OCI-LY7 (cell line): ENCODE data around the gene ATG9A.
"Not testable (repeated sequence)": the region's sequence is repeated elsewhere in the genome, so short reads cannot be mapped to it uniquely, and the experiment has no call there.

Source experiments
- EZH2phosphoT487 ChIP-seq: fragments of 200-600 bp; sonication (generic); IDR thresholded peaks from 2 replicates; pipeline ENCODE4 v1.6.1; 2018; ENCODE audit warnings: low read depth, borderline replicate concordance, mild to moderate bottlenecking, mixed run types, antibody characterized with exemption, low read length, moderate library complexity, mixed read lengths
- TF ChIP-seq, protein P1 (sequence below): fragments of 200-600 bp; sonication (generic); conservative IDR thresholded peaks from 2 replicates; pipeline ENCODE4 v1.5.1; 2014; ENCODE audit warnings: mild to moderate bottlenecking, antibody characterized with exemption, low read length, moderate library complexity, mixed read lengths

DNA sequence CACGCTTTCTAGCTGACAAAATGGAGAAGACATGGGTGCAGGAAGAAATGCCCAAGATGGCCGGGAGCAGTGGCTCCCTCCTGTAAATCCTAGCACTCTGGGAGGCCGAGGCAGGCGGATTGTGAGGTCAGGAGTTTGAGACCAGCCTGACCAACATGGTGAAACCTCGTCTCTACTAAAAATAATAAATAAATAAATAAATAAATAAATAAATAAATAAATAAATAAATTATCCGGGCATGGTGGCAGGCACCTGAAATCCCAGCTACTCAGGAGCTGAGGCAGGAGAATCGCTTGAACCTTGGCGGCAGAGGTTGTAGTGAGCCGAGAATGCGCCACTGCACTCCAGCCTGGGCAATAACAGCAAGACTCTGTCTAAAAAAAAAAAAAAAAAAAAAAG lies 29.5 kb upstream of the ATG9A start:
- TF ChIP-seq, protein P1, sequence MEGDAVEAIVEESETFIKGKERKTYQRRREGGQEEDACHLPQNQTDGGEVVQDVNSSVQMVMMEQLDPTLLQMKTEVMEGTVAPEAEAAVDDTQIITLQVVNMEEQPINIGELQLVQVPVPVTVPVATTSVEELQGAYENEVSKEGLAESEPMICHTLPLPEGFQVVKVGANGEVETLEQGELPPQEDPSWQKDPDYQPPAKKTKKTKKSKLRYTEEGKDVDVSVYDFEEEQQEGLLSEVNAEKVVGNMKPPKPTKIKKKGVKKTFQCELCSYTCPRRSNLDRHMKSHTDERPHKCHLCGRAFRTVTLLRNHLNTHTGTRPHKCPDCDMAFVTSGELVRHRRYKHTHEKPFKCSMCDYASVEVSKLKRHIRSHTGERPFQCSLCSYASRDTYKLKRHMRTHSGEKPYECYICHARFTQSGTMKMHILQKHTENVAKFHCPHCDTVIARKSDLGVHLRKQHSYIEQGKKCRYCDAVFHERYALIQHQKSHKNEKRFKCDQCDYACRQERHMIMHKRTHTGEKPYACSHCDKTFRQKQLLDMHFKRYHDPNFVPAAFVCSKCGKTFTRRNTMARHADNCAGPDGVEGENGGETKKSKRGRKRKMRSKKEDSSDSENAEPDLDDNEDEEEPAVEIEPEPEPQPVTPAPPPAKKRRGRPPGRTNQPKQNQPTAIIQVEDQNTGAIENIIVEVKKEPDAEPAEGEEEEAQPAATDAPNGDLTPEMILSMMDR: not testable (repeated sequence)
- not testable (repeated sequence) for TF ChIP-seq EZH2phosphoT487
